KMS-11 (cell line): ENCODE measurements around the gene ADRA2C.

ENCODE experiments used
- H2AFZ ChIP-seq: fragments of 200-600 bp; sonication (generic); 2 replicates; pipeline ENCODE4 v1.6.1; 2016; ENCODE audit warnings: antibody characterized with exemption, mixed run types, low read depth
- H3K27ac ChIP-seq: fragments of 200-600 bp; sonication (generic); 2 replicates; pipeline ENCODE4 v1.6.1; 2016; ENCODE audit warnings: mild to moderate bottlenecking, mixed run types
- H3K27me3 ChIP-seq: fragments of 200-600 bp; sonication (generic); 2 replicates; pipeline ENCODE4 v1.6.1; 2017; ENCODE audit warnings: mild to moderate bottlenecking, low read depth, mixed run types, moderate library complexity; ENCODE audit not compliant: insufficient read depth
- H3K36me3 ChIP-seq: fragments of 200-600 bp; sonication (generic); 2 replicates; pipeline ENCODE4 v1.6.1; 2017; ENCODE audit warnings: mild to moderate bottlenecking, mixed run types; ENCODE audit not compliant: insufficient read depth
- H3K4me1 ChIP-seq: fragments of 200-600 bp; sonication (generic); 2 replicates; pipeline ENCODE4 v1.6.1; 2016; ENCODE audit warnings: mild to moderate bottlenecking, low read depth, mixed run types; ENCODE audit not compliant: poor library complexity, severe bottlenecking
- H3K4me2 ChIP-seq: fragments of 200-600 bp; sonication (generic); 2 replicates; pipeline ENCODE4 v1.7.0; 2016; ENCODE audit warnings: mild to moderate bottlenecking, mixed run types
- H3K4me3 ChIP-seq: fragments of 200-600 bp; sonication (generic); IDR thresholded peaks from 2 replicates; pipeline ENCODE4 v1.6.1; 2017; ENCODE audit warnings: low read depth, low read length, mixed read lengths; ENCODE audit not compliant: insufficient read depth
- H3K79me2 ChIP-seq: fragments of 200-600 bp; sonication (generic); 2 replicates; pipeline ENCODE4 v1.6.1; 2016; ENCODE audit warnings: low read depth, mixed run types; ENCODE audit not compliant: insufficient read depth
- H3K9ac ChIP-seq: fragments of 200-600 bp; sonication (generic); 2 replicates; pipeline ENCODE4 v1.6.1; 2016; ENCODE audit warnings: mild to moderate bottlenecking, mixed run types
- H4K20me1 ChIP-seq: fragments of 200-600 bp; sonication (generic); 2 replicates; pipeline ENCODE4 v1.6.1; 2016; ENCODE audit warnings: mild to moderate bottlenecking, mixed run types; ENCODE audit not compliant: insufficient read depth
- TF ChIP-seq, protein P1 (sequence below): fragments of 200-600 bp; sonication (generic); conservative IDR thresholded peaks from 2 replicates; pipeline ENCODE4 v1.6.1; 2017; ENCODE audit warnings: low read depth, mild to moderate bottlenecking, antibody characterized with exemption, low read length, moderate library complexity, mixed read lengths

The ADRA2C gene

GRCh38 chr4:3721627-3722026 is 44.6 kb upstream of the ADRA2C start:
- TF ChIP-seq, protein P1, sequence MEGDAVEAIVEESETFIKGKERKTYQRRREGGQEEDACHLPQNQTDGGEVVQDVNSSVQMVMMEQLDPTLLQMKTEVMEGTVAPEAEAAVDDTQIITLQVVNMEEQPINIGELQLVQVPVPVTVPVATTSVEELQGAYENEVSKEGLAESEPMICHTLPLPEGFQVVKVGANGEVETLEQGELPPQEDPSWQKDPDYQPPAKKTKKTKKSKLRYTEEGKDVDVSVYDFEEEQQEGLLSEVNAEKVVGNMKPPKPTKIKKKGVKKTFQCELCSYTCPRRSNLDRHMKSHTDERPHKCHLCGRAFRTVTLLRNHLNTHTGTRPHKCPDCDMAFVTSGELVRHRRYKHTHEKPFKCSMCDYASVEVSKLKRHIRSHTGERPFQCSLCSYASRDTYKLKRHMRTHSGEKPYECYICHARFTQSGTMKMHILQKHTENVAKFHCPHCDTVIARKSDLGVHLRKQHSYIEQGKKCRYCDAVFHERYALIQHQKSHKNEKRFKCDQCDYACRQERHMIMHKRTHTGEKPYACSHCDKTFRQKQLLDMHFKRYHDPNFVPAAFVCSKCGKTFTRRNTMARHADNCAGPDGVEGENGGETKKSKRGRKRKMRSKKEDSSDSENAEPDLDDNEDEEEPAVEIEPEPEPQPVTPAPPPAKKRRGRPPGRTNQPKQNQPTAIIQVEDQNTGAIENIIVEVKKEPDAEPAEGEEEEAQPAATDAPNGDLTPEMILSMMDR, result no peak
- H2AFZ ChIP-seq, result no peak overlapping the region

GRCh38 chr4:3722446-3723231 is 43.5 kb upstream of the ADRA2C start:
- Histone ChIP-seq H2AFZ (no peak overlapping the region), H3K4me2 (no peak overlapping the region), H3K36me3 (no peaks in the 10 kb centered on the region), H3K9ac (no peak overlapping the region), H3K27me3 (peaks cover 11% of the 10 kb centered on the region; the same call in 1 of the 2 replicates), H3K79me2 (no peaks in the 10 kb centered on the region), H3K27ac (no peak overlapping the region), H3K4me1 (no peaks in the 10 kb centered on the region), H4K20me1 (no peaks in the 10 kb centered on the region), H3K4me3 (no peak overlapping the region)
- TF ChIP-seq, protein P1, result no peak

More at GRCh38 chr4:3721627-3722026, 44.6 kb upstream of the ADRA2C start:
- Histone ChIP-seq H3K27ac (no peak overlapping the region), H3K4me3 (no peak overlapping the region), H3K36me3 (no peaks in the 10 kb centered on the region), H3K79me2 (no peaks in the 10 kb centered on the region), H3K9ac (no peak overlapping the region), H3K4me2 (no peak overlapping the region), H3K4me1 (no peaks in the 10 kb centered on the region), H4K20me1 (no peaks in the 10 kb centered on the region), H3K27me3 (peaks cover 9% of the 10 kb centered on the region; the same call in 1 of the 2 replicates)

GRCh38 chr4:3723232-3723642 is 42.9 kb upstream of the ADRA2C start:
- Histone ChIP-seq H3K4me2 (no peak overlapping the region), H3K27me3 (peaks cover 13% of the 10 kb centered on the region; the same call in 1 of the 2 replicates), H3K4me1 (no peaks in the 10 kb centered on the region), H2AFZ (no peak overlapping the region), H3K79me2 (no peaks in the 10 kb centered on the region), H3K9ac (no peak overlapping the region), H3K27ac (no peak overlapping the region), H4K20me1 (no peaks in the 10 kb centered on the region), H3K36me3 (no peaks in the 10 kb centered on the region), H3K4me3 (no peak overlapping the region)
- TF ChIP-seq, protein P1, result no peak

DNA sequence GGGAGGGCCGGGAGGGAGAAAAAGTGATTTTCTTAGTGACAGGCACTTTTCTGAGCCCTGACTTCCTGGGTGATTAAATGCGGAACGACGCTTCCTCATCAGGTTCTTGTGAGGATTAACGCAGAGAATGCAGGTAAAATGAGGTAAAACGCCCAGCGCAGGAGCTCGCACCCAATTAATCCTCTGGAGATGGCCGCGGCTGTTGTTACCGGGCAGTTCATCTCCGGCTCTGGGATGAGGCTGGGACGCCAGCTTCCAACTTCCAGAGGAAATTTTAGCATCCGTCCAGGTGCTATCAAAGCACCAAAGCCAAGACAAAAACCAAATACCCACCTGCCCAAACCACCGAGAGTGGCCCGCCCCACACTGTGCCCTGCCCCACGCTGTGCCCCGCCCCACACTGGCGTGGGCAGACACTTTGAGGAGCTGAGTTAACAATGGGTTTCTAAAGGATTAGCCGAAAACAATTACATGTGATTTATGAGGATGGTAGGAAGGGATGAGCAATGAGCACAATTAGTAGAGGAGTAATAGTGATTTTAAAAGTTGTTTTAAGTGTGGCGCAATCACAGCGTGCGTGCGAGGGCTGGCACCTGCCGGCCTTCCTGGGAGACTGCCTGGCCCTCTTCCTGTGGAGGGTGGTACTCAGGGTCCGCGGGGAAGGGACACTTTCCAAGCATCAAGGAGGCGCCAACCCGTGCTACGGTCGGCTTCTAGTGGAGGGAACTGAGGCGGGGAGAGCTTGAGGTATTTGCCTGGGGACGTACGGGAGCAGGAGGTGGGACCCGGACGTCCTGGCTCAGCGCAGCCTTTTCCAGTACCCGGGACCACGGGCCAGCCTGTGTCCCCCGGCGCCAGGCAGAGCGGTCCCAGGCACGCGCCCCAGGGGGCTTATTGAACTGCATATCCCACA is 41.6 kb upstream of the ADRA2C start:
- H3K4me3 ChIP-seq, result no peak overlapping the region
- H3K4me2 ChIP-seq, result no peak overlapping the region

More for the DNA sequence above, 41.6 kb upstream of the ADRA2C start:
- Histone ChIP-seq H2AFZ (no peak overlapping the region), H3K9ac (no peak overlapping the region), H3K27me3 (peaks cover 23% of the 10 kb centered on the region; the same call in 1 of the 2 replicates), H3K27ac (no peak overlapping the region), H3K4me1 (no peaks in the 10 kb centered on the region), H4K20me1 (no peaks in the 10 kb centered on the region), H3K36me3 (no peaks in the 10 kb centered on the region), H3K79me2 (no peaks in the 10 kb centered on the region)
- TF ChIP-seq, protein P1, result no peak
